ENCODE measurements around the gene ASTN1.

DNA sequence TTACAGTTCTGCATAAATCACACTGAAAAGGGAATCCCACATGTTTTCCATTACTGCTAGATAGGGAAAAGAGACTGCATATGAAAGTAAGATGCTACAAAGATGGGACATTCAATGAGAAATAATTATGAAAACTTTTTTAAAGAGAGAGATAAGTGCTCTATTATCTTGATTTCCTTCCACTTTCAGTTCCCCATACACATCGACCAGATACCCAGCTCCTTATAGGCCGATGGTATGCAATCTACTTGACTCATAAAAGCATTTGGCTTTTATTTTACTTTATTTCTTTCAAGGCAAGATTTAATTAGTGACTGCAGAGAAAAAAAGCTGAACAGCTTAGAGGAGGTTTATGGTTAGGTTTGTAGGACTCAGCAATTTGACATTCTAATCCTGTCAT is 19.3 kb upstream of the ASTN1 start:
- TF ChIP-seq, protein P1, sequence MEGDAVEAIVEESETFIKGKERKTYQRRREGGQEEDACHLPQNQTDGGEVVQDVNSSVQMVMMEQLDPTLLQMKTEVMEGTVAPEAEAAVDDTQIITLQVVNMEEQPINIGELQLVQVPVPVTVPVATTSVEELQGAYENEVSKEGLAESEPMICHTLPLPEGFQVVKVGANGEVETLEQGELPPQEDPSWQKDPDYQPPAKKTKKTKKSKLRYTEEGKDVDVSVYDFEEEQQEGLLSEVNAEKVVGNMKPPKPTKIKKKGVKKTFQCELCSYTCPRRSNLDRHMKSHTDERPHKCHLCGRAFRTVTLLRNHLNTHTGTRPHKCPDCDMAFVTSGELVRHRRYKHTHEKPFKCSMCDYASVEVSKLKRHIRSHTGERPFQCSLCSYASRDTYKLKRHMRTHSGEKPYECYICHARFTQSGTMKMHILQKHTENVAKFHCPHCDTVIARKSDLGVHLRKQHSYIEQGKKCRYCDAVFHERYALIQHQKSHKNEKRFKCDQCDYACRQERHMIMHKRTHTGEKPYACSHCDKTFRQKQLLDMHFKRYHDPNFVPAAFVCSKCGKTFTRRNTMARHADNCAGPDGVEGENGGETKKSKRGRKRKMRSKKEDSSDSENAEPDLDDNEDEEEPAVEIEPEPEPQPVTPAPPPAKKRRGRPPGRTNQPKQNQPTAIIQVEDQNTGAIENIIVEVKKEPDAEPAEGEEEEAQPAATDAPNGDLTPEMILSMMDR (IDR thresholded peaks at IDR 0.05), result no peak
- TF ChIP-seq POLR2AphosphoS5 (IDR thresholded peaks at IDR 0.05) (no peak), POLR2A (IDR thresholded peaks at IDR 0.05) (no peak)
